Endothelial cell of coronary artery (primary cell): ENCODE data around the gene FOXL2. TPM values are rescaled to one million over a fixed set of nuclear protein-coding genes. Genes with fewer than 3 reads are reported as not detected.

Experiments used
- total RNA-seq: library from RNA; depleted of rRNA; stranded (reverse); fragments of >200 nt; gene quantifications from 2 replicates; pipeline ENCODE4 v1.2.3, GENCODE V29; 2014

The FOXL2 gene
- under 0.01 and 0.19 TPM in 2 replicates for total RNA-seq

DNA sequence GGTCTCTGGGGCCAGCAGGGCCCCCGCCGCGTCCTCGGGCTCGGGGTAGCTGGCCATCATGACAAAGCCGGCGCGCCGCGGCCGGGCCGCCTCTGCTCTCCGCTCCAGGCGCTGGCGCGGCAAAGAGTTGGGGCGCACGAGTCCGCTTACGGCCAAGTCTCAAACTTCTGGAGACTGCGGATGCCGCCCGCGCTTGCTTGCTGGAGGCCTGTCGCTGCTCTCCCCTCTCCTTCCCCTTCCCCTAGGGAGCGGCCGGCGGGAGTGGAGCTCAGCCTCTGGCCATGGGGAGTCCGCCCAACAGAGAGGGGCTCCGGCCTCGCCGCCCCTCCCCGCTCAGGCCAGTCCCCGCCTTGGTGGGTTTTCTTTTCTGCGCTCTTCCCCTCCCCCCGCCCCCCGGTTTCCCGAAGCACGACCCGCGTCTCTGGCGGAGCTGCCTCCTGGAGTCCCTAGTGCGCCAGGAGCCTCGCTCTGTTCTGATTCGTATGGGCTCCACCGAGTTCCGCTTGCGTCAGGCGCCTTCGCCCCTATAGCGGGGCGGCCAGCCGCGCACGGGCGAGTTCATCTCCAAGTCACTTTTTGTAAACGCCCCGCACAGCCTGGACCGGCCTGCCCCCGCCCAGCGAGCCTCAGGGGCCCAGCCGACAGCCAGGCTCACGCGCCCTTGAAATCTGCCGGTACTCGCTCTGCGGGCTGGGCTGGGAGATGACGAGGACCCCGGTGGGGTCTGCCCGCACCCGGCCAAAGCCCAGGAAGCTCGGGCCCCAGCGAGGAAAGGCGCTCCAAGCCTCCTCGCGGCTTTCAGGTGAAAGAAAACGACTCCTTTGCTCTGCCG lies at the start of gene FOXL2, which contains the start of gene FOXL2NB:
Gene FOXL2, minus strand, starts transcription at position 475 of the 832 bp plus-strand sequence. Its CDS starts 415 bp downstream, at position 60.
Gene FOXL2NB, plus strand, starts transcription at position 555 of the 832 bp plus-strand sequence. Its CDS starts 148 bp downstream, at position 703.

Other genes starting within 250 kb of the FOXL2 start
- 12.1 and 17.3 TPM in 2 replicates for gene PIK3CB, start 112.2 kb downstream of the FOXL2 start, total RNA-seq
- gene FOXL2NB, start 80 bp upstream of the FOXL2 start, total RNA-seq: 0.09 TPM in 1 of 2 replicates, not detected in the other
- not detected in 2 replicates for gene PRR23A, start 59.1 kb upstream of the FOXL2 start, total RNA-seq
- not detected in 2 replicates for gene PRR23B, start 73.8 kb upstream of the FOXL2 start, total RNA-seq
- not detected in 2 replicates for gene PRR23C, start 97.8 kb upstream of the FOXL2 start, total RNA-seq